Ovary (tissue), 9 donors: ENCODE data around the gene PXYLP1. TPM values are rescaled to one million over a fixed set of nuclear protein-coding genes. Genes with fewer than 3 reads are reported as not detected.

Experiments used
- DNase-seq, 5 donors: peaks; one replicate each; pipeline ENCODE4 v3.0.0-alpha.2; 2019 to 2020
- H3K27ac ChIP-seq, 2 donors: fragments of 200-600 bp; one replicate each; pipeline versions ENCODE4 v1.5.1 to v1.8.0; 2019 to 2022
- H3K27me3 ChIP-seq: fragments of 200-600 bp; one replicate; pipeline ENCODE4 v1.8.0; 2022
- H3K36me3 ChIP-seq: fragments of 200-600 bp; sonication (generic); one replicate; pipeline ENCODE4 v1.5.1; 2019
- H3K4me1 ChIP-seq: one replicate; pipeline ENCODE4 v1.8.1; 2013; ENCODE audit warnings: mild to moderate bottlenecking, moderate library complexity; ENCODE audit not compliant: insufficient read depth
- H3K4me3 ChIP-seq: fragments of 200-600 bp; sonication (generic); one replicate; pipeline ENCODE4 v1.5.1; 2017
- H3K9me3 ChIP-seq, 2 donors: fragments of 200-600 bp in 1 of 2; sonication (generic) in 1 of 2; one replicate each; pipeline versions ENCODE4 v1.5.1 to v1.8.1; 2013 to 2019; ENCODE audit warnings: mild to moderate bottlenecking in 1 of 2, moderate library complexity in 1 of 2
- CTCF ChIP-seq, 3 donors: fragments of 450-650 bp in 2 of 3; fragments of 200-600 bp in 1 of 3; IDR thresholded peaks; one replicate each; pipeline versions ENCODE4 v1.5.1 to v1.8.0; 2016 to 2022; ENCODE audit warnings: antibody characterized with exemption in 3 of 3, mild to moderate bottlenecking in 1 of 3
- EP300 ChIP-seq: sonication (generic); formaldehyde crosslinking; IDR thresholded peaks from one replicate; pipeline ENCODE4 v1.6.1; 2017; ENCODE audit warnings: antibody characterized with exemption
- POLR2A ChIP-seq: fragments of 450-650 bp; IDR thresholded peaks from one replicate; pipeline ENCODE4 v1.6.1; 2017; ENCODE audit warnings: antibody characterized with exemption, mild to moderate bottlenecking, moderate library complexity
- WGBS, 3 donors: extraction: QIAGEN DNeasy Blood & Tissue Kit in 1 of 3; methylation state at CpG; one replicate each; pipeline versions ENCODE4 v1.1.5 to v1.1.7; 2013 to 2017; 5-methylcytosine and 5-hydroxymethylcytosine counted together
- intact Hi-C, 4 donors: fragments of 100-400 bp; cut with DNase I; formaldehyde crosslinking; loops; one replicate each; pipeline versions ENCODE4 v1.11.0 to v1.15.1; 2022 to 2023
- polyA plus RNA-seq, 2 donors: library from polyadenylated mRNA; stranded (reverse); fragments of 200-250 nt in 1 of 2; fragments of 350-450 nt in 1 of 2; fragmentation: Illumina TruSeq in 1 of 2; extraction: RNeasy Lipid Tissue Mini Kit (QIAGEN cat#74804) in 1 of 2; gene quantifications; one replicate each; pipeline ENCODE4 v1.2.3, GENCODE V29; 2013 to 2014
- total RNA-seq, 7 donors: library from RNA; depleted of rRNA in 2 of 7; stranded (reverse); fragments of >200 nt in 2 of 7; fragmentation: NEBNext Ultra II Directional in 3 of 7; extraction: Animal tissue kit (Norgen Biotek cat#: 25700) in 3 of 7; gene quantifications; one replicate each; pipeline versions ENCODE4 v1.1.0 to v1.2.4, GENCODE V29; 2016 to 2023
- donor health status: DM: no; HTN: no; CAD: no; lungs with moderate emphysema.
- donor health status: DM: no; HTN: no; CAD: no.
- donor health status: Bipolar disorder and iron deficiency.
- donor health status: DM: yes; HTN: yes; CAD: no.
- donor health status: DM: no; HTN: no; CAD: no.
- donor health status: DM: yes; HTN: yes; CAD: no.

Gene PXYLP1
- total and polyA plus RNA-seq, 9 donors: 6.5 to 23.0 (median 15.7) TPM

GRCh38 chr3:141253326-141253725 is 21.7 kb downstream of the PXYLP1 start:
- no peak overlapping the region for H3K27ac ChIP-seq
- 82 to 92% (median 85%) methylated on average over 2 of the region's 2 CpGs for WGBS, 3 donors
- intact Hi-C loops: no loop called here
- no peaks in the 10 kb centered on the region for H3K27me3 ChIP-seq
- no peaks in the 10 kb centered on the region for H3K36me3 ChIP-seq
- no peaks in the 10 kb centered on the region for H3K9me3 ChIP-seq
- no peak overlapping the region for H3K4me3 ChIP-seq
- no peaks in the 10 kb centered on the region for H3K4me1 ChIP-seq
- TF ChIP-seq POLR2A (no peak), EP300 (no peak), CTCF (IDR thresholded peaks at IDR 0.05) (no peak)
- DNase-seq: no peak

DNA sequence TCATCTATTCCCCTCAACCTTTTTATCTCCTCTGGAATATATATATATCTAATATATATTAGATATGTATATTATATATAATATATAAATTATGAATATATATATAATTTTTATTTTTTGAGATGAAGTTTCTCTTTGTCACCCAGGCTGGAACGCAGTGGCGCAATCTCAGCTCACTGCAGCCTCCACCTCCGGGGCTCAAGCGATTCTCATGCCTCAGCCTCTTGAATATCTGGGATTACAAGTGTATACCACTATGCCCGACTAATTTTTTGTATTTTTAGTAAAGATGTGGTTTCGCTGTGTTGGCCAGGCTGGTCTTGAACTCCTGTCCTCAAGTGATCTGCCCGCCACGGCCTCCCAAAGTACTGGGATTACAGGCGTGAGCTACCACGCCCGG is 22.2 kb downstream of the PXYLP1 start:
- 96 to 98% (median 97%) methylated on average over 11 of the region's 11 CpGs for WGBS, 3 donors
- intact Hi-C loops: no loop called here
- no peaks in the 10 kb centered on the region for H3K9me3 ChIP-seq

DNA sequence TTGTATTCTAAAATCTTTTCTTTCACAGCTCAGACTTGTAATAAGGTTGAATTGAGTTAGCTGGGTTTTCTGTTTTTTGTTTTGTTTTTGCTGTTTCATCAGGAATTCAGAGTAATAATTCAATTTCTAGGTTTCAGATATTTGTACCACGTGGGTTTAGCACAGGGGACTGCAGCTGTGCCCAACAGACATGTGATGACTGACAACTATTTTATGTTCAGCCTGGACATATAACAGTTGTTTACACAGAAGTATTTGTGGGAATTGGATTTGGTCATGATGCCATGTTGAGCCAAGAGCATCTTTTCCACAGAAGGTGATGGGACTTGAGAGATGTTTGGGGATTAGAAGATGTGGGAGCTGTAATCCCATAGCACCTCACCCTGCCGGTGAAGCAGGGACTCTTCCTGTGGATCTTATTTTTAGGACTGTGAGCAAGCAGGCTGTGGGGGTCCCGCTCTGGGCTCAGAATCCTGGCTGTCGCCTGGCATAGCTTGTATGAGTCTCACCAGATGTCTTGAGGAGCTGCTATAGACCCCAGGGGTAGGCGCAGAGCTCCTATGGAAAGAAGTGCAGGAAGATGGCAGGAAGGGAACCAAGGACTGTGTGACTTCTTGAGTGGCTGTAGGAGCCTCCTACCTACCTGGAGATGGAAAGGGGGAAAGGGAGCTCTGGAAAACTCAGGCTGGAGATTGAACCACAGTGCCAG is 23.7 kb downstream of the PXYLP1 start:
- H3K27ac ChIP-seq: no peak overlapping the region
- no peaks in the 10 kb centered on the region for H3K27me3 ChIP-seq
- no peaks in the 10 kb centered on the region for H3K9me3 ChIP-seq
- WGBS, 3 donors: 78 to 87% (median 86%) methylated on average over 5 of the region's 5 CpGs
- no peaks in the 10 kb centered on the region for H3K4me1 ChIP-seq
- no peak for DNase-seq
- H3K4me3 ChIP-seq: no peak overlapping the region
- intact Hi-C loops: no loop called here
- TF ChIP-seq EP300: no peak
- TF ChIP-seq CTCF (IDR thresholded peaks at IDR 0.05): no peak
- no peak for TF ChIP-seq POLR2A
- H3K36me3 ChIP-seq: no peaks in the 10 kb centered on the region

More for the DNA sequence above, 22.2 kb downstream of the PXYLP1 start:
- H3K27ac ChIP-seq: no peak overlapping the region
- TF ChIP-seq EP300 (no peak), CTCF (IDR thresholded peaks at IDR 0.05) (no peak), POLR2A (no peak)
- H3K4me3 ChIP-seq: no peak overlapping the region
- no peaks in the 10 kb centered on the region for H3K27me3 ChIP-seq
- H3K4me1 ChIP-seq: no peaks in the 10 kb centered on the region
- DNase-seq: no peak
- H3K36me3 ChIP-seq: no peaks in the 10 kb centered on the region

DNA sequence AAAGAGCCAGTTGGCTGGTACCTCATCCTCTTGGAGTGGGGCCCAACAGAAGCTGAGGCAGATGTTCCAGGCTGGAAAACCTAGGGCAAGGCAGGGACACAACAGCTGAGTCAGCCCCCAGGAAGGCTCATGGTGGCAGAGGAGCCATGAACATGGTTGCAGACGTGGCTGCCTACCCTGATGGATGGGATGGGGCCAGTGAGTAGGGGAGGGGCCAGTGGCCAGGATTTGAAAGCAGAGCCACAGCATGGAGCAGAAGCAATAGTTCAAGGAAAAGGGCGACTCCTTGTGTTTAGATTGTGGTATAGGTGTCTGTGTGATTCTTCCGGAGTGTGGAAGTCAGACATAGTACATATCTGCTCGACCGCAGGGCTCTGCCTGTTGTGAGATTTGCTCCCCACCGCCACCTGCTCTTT is 24.2 kb downstream of the PXYLP1 start:
- intact Hi-C loops: no loop called here
- 88 to 94% (median 90%) methylated on average over 6 of the region's 6 CpGs for WGBS, 3 donors
- Histone ChIP-seq H3K9me3 (no peaks in the 10 kb centered on the region), H3K27ac (no peak overlapping the region), H3K27me3 (no peaks in the 10 kb centered on the region), H3K36me3 (no peaks in the 10 kb centered on the region), H3K4me1 (no peaks in the 10 kb centered on the region), H3K4me3 (no peak overlapping the region)
- TF ChIP-seq EP300: no peak
- no peak for TF ChIP-seq CTCF (IDR thresholded peaks at IDR 0.05)
- no peak for TF ChIP-seq POLR2A
- no peak for DNase-seq
